Gastroesophageal sphincter (tissue), 3 donors: Measurements from ENCODE around the gene CCDC92.

ENCODE experiments used
- EP300 ChIP-seq: sonication (generic); formaldehyde crosslinking; IDR thresholded peaks from one replicate; pipeline ENCODE4 v1.6.1; 2017; ENCODE audit warnings: antibody characterized with exemption, mild to moderate bottlenecking
- POLR2A ChIP-seq, 2 donors: fragments of 450-650 bp; IDR thresholded peaks; one replicate each; pipeline ENCODE4 v1.6.1; 2017; ENCODE audit warnings: antibody characterized with exemption in 2 of 2, mild to moderate bottlenecking in 2 of 2, moderate library complexity in 1 of 2
- TF ChIP-seq, protein P1 (sequence below), 4 experiments: fragments of 200-600 bp in 2 of 4; fragments of 450-650 bp in 2 of 4; sonication (generic) in 1 of 4; IDR thresholded peaks; one replicate each; pipeline ENCODE4 v1.5.1; 2017 to 2019; ENCODE audit warnings: antibody characterized with exemption in 4 of 4, mild to moderate bottlenecking in 2 of 4, moderate library complexity in 2 of 4

DNA sequence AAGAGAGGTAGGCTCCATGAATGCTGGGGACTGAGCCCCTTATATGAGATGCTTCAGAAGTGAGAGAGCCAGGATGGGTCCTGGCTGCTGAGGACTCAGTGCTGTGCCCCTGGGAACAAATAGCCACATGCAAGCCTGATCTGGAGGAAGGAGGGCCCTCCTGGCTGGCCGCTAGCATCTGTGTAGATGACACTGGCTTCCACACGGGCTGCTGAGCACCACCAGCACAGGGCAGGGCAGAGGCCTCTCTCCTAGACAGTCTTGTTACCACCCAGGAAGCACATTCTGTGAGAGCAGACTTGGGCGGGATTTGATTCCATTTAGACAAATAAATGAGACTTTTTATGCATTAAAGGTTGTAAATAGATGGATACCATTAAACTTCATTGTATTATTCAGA, 48.4 kb upstream of the CCDC92 start:
- TF ChIP-seq, protein P1, sequence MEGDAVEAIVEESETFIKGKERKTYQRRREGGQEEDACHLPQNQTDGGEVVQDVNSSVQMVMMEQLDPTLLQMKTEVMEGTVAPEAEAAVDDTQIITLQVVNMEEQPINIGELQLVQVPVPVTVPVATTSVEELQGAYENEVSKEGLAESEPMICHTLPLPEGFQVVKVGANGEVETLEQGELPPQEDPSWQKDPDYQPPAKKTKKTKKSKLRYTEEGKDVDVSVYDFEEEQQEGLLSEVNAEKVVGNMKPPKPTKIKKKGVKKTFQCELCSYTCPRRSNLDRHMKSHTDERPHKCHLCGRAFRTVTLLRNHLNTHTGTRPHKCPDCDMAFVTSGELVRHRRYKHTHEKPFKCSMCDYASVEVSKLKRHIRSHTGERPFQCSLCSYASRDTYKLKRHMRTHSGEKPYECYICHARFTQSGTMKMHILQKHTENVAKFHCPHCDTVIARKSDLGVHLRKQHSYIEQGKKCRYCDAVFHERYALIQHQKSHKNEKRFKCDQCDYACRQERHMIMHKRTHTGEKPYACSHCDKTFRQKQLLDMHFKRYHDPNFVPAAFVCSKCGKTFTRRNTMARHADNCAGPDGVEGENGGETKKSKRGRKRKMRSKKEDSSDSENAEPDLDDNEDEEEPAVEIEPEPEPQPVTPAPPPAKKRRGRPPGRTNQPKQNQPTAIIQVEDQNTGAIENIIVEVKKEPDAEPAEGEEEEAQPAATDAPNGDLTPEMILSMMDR (IDR thresholded peaks at IDR 0.05), result no peak
- TF ChIP-seq EP300 (no peak), POLR2A (IDR thresholded peaks at IDR 0.05) (no peak)
